Stimulated activated CD4-positive, alpha-beta T cell treated with anti-CD3 and anti-CD28 coated beads, Interleukin-12 subunit alpha, Interleukin-12 subunit beta, amount 100 ng/mL, for 24 hours (primary cell): Measurements from ENCODE around the gene CD55.

Experiments used
- DNase-seq, 2 experiments: peaks; one replicate each; pipeline ENCODE4 v3.0.0-alpha.2; 2020; ENCODE audit warnings: low read depth in 2 of 2

The CD55 gene

GRCh38 chr1:207362962-207363860 lies 41.7 kb downstream of the CD55 start:
- DNase-seq: no peak

GRCh38 chr1:207363871-207364270 lies 42.4 kb downstream of the CD55 start:
- no peak for DNase-seq

GRCh38 chr1:207364614-207365013 lies 43.1 kb downstream of the CD55 start:
- DNase-seq: no peak

GRCh38 chr1:207365063-207365462 lies 43.6 kb downstream of the CD55 start:
- no peak for DNase-seq

- no peak for DNase-seq
Measured at GRCh38 chr1:207366022-207366421, 44.5 kb downstream of the CD55 start.

- no peak for DNase-seq
Measured at GRCh38 chr1:207388721-207389120, 67.2 kb downstream of the CD55 start.

- no peak for DNase-seq
Measured at GRCh38 chr1:207389728-207390464, 68.4 kb downstream of the CD55 start.

- DNase-seq: no peak
Measured at GRCh38 chr1:207393610-207394009, 72.1 kb downstream of the CD55 start.

GRCh38 chr1:207396168-207396746 lies 74.8 kb downstream of the CD55 start:
- no peak for DNase-seq

GRCh38 chr1:207397525-207397926 lies 76.0 kb downstream of the CD55 start:
- DNase-seq: no peak

- no peak for DNase-seq
Measured at GRCh38 chr1:207398986-207399385, 77.5 kb downstream of the CD55 start.

GRCh38 chr1:207401578-207401977 lies 80.1 kb downstream of the CD55 start:
- DNase-seq: no peak

GRCh38 chr1:207402744-207403143 lies 81.3 kb downstream of the CD55 start:
- DNase-seq: no peak

- DNase-seq: no peak
Measured at GRCh38 chr1:207404849-207405525, 83.5 kb downstream of the CD55 start.

GRCh38 chr1:207405814-207406213 lies 84.3 kb downstream of the CD55 start:
- DNase-seq: no peak

GRCh38 chr1:207407655-207408260 lies 86.3 kb downstream of the CD55 start:
- no peak for DNase-seq
